Large intestine (tissue), 3 donors: ENCODE data around the gene DOCK2. TPM values are rescaled to one million over a fixed set of nuclear protein-coding genes. Genes with fewer than 3 reads are reported as not detected.
"Not testable (repeated sequence)": the region's sequence is repeated elsewhere in the genome, so short reads cannot be mapped to it uniquely, and the experiment has no call there.

Experiments used
- DNase-seq, 2 donors: peaks; one replicate each; pipeline versions ENCODE4 v3.0.0 to v3.0.0-alpha.2; 2013
- H3K27ac ChIP-seq: one replicate; pipeline ENCODE4 v1.5.1; 2013; ENCODE audit warnings: low read length
- H3K27me3 ChIP-seq: 2 replicates; pipeline ENCODE4 v1.6.1; 2013; ENCODE audit warnings: low read length; ENCODE audit not compliant: control insufficient read depth, insufficient read depth
- H3K36me3 ChIP-seq: 2 replicates; pipeline ENCODE4 v1.6.1; 2013; ENCODE audit warnings: low read length; ENCODE audit not compliant: control insufficient read depth, insufficient read depth
- H3K4me1 ChIP-seq: one replicate; pipeline ENCODE4 v1.6.1; 2013; ENCODE audit warnings: low read length; ENCODE audit not compliant: control insufficient read depth, insufficient read depth
- H3K4me3 ChIP-seq: one replicate; pipeline ENCODE4 v1.5.1; 2013; ENCODE audit warnings: low read length
- H3K9me3 ChIP-seq: one replicate; pipeline ENCODE4 v1.6.1; 2013; ENCODE audit warnings: mild to moderate bottlenecking, low read depth, low read length, moderate library complexity; ENCODE audit not compliant: control insufficient read depth
- WGBS: methylation state at CpG from one replicate; pipeline ENCODE4 v1.1.5; 2013; ENCODE audit warnings: low lambda C conversion rate; ENCODE audit not compliant: insufficient coverage; 5-methylcytosine and 5-hydroxymethylcytosine counted together
- polyA plus RNA-seq: library from polyadenylated mRNA; unstranded; fragments of 120-200 nt; gene quantifications from one replicate; pipeline ENCODE4 v1.2.1, GENCODE V29; 2013

Gene DOCK2
- polyA plus RNA-seq, 1 donor, result 6.2 TPM

DNA sequence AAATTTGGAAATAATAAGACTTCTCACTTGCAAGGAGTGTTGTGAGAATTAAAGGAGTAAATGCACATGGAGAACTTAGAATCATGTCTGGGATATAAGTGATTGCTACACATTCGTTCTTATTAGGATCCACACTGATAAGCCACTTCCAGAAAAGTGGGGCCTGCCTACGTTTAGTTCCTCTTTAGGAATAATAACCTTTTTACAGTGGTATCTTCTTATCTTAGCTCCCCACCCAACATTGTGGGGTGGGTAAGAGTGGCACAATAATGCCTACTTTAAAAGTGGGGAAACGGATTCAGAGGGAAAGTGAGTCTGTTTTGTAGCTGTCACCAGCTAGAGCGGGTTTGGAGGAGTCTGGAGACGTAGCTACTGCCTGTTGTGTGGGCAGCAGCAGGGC is 16.0 kb downstream of the DOCK2 start:
- H3K27ac ChIP-seq, result no peak overlapping the region
- H3K4me3 ChIP-seq, result no peak overlapping the region
- DNase-seq, result no peak
- H3K36me3 ChIP-seq, result no peaks in the 10 kb centered on the region
- WGBS, result no CpG with 5 or more reads among the region's 5 CpGs
- H3K9me3 ChIP-seq, result no peaks in the 10 kb centered on the region
- no peaks in the 10 kb centered on the region for H3K4me1 ChIP-seq
- H3K27me3 ChIP-seq, result no peaks in the 10 kb centered on the region

GRCh38 chr5:169655353-169655752 is 18.3 kb downstream of the DOCK2 start:
- Histone ChIP-seq H3K36me3 (no peaks in the 10 kb centered on the region), H3K27ac (no peak overlapping the region), H3K9me3 (no peaks in the 10 kb centered on the region), H3K27me3 (no peaks in the 10 kb centered on the region), H3K4me1 (no peaks in the 10 kb centered on the region), H3K4me3 (no peak overlapping the region)
- DNase-seq, result no peak
- WGBS, result 100% methylated on average over 1 of the region's 2 CpGs

GRCh38 chr5:169656125-169656901 is 19.2 kb downstream of the DOCK2 start:
- Histone ChIP-seq H3K4me3 (no peak overlapping the region), H3K9me3 (no peaks in the 10 kb centered on the region), H3K36me3 (no peaks in the 10 kb centered on the region), H3K27me3 (no peaks in the 10 kb centered on the region), H3K27ac (no peak overlapping the region), H3K4me1 (no peaks in the 10 kb centered on the region)
- DNase-seq, result no peak
- 100% methylated on average over 1 of the region's 15 CpGs for WGBS

DNA sequence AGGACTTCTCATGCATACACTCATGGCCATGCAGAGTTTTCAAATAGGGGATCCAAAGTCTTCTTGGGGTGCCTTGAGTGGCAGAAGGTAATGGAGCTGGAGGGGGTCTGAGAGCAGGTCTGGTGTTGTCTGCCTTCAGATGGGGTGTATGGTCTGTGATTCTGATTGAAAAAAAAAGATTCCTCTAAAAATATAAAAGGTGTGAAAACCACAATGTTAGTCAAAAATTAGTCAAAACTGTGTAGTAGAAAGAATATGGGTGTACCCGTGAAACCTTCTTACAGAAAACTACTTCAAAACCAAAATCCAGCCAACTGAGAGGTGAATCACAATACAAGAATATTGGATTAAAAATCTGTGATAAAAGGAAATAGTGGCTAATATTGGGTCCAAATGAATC is 20.1 kb downstream of the DOCK2 start:
- DNase-seq, result no peak
- no peak overlapping the region for H3K4me3 ChIP-seq
- no peaks in the 10 kb centered on the region for H3K27me3 ChIP-seq
- WGBS, result 100% methylated on average over 1 of the region's 1 CpG
- no peaks in the 10 kb centered on the region for H3K9me3 ChIP-seq
- H3K27ac ChIP-seq, result no peak overlapping the region
- no peaks in the 10 kb centered on the region for H3K36me3 ChIP-seq
- no peaks in the 10 kb centered on the region for H3K4me1 ChIP-seq

- H3K4me3 ChIP-seq, H3K27ac ChIP-seq, DNase-seq, H3K27me3 ChIP-seq, H3K36me3 ChIP-seq, H3K4me1 ChIP-seq, H3K9me3 ChIP-seq: not testable (repeated sequence)
- no CpG with 5 or more reads among the region's 3 CpGs for WGBS
Observed at GRCh38 chr5:169662451-169662850, 25.4 kb downstream of the DOCK2 start.

DNA sequence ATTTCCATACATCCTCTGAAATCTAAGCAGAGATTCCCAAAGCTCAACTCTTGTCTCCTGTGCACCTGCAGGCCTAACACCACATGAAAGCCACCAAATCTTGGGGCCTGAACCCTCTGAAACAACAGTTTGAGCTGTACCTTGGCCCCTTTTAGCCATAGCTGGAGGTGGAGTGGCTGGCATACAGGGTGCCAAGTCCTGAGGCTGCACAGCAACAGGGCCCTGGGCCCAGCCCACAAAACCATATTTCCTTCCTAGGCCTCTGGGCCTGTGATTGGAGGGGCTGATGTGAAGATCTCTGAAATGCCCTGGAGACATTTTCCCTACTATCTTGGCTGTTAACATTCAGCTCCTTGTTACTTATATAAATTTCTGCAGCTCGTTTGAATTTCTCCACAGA is 26.5 kb downstream of the DOCK2 start:
- no peak for DNase-seq
- Histone ChIP-seq H3K4me3 (no peak overlapping the region), H3K4me1 (no peaks in the 10 kb centered on the region), H3K36me3 (no peaks in the 10 kb centered on the region), H3K27ac (no peak overlapping the region), H3K27me3 (peaks cover 4% of the 10 kb centered on the region), H3K9me3 (no peaks in the 10 kb centered on the region)
- 88% methylated on average over 1 of the region's 1 CpG for WGBS

DNA sequence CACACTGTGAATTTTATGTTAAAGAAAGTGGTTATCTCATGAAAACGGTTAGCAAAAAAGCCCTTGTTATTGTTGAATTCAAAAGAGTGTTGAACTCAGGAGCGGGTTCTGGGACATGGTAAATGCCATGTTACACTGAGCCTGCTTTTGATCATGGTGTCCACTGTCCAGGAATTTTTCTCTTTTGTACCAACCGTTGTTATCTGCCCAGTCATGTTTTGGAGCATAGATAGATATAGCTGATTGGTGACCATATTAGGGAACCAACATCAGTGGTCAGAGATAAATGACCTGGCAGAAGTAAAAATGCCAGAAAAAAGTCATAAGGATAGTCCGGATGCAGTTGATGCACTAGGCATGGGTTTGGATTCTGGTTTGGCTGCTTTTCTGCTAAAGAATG is 29.3 kb downstream of the DOCK2 start:
- Histone ChIP-seq H3K4me3 (no peak overlapping the region), H3K27ac (no peak overlapping the region), H3K9me3 (no peaks in the 10 kb centered on the region), H3K27me3 (peaks cover 7% of the 10 kb centered on the region), H3K36me3 (no peaks in the 10 kb centered on the region), H3K4me1 (no peaks in the 10 kb centered on the region)
- no peak for DNase-seq
- WGBS, result 100% methylated on average over 1 of the region's 4 CpGs

- Histone ChIP-seq H3K27me3 (peaks cover 7% of the 10 kb centered on the region), H3K36me3 (no peaks in the 10 kb centered on the region), H3K4me3 (no peak overlapping the region), H3K4me1 (no peaks in the 10 kb centered on the region), H3K27ac (no peak overlapping the region), H3K9me3 (no peaks in the 10 kb centered on the region)
- WGBS, result 64% methylated on average over 4 of the region's 9 CpGs
- no peak for DNase-seq
Observed at GRCh38 chr5:169667896-169668674, 31.0 kb downstream of the DOCK2 start.

GRCh38 chr5:169668732-169669131 is 31.7 kb downstream of the DOCK2 start:
- Histone ChIP-seq H3K9me3 (no peaks in the 10 kb centered on the region), H3K27ac (no peak overlapping the region), H3K4me1 (no peaks in the 10 kb centered on the region), H3K27me3 (peaks cover 7% of the 10 kb centered on the region), H3K36me3 (no peaks in the 10 kb centered on the region), H3K4me3 (no peak overlapping the region)
- DNase-seq, result no peak
- 0% methylated on average over 1 of the region's 4 CpGs for WGBS

- no CpG with 5 or more reads among the region's 6 CpGs for WGBS
- Histone ChIP-seq H3K4me3 (no peak overlapping the region), H3K36me3 (no peaks in the 10 kb centered on the region), H3K4me1 (no peaks in the 10 kb centered on the region), H3K27ac (no peak overlapping the region), H3K9me3 (no peaks in the 10 kb centered on the region), H3K27me3 (peaks cover 7% of the 10 kb centered on the region)
- no peak for DNase-seq
Observed at GRCh38 chr5:169670769-169671525, 33.9 kb downstream of the DOCK2 start.
